ENCODE data around the gene RARRES1.

RARRES1 gene

DNA sequence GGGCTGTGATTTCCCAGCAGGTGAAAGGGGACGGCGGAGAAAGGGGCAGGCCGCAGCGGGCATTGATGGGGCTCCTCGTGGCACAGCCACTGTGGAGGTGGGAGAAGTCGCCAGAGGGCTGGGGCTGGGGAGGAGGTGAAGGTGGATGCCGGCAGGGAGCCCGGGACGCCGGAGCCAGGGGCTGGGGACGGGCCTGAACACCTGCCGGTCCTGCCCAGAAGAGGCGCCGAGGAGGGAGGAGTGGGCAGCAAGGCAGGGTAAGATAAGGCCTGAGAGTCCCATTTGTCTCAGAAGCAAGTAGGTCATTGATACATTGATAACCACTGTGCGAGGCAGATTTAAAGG lies 571 bp upstream of the RARRES1 start:
- Histone ChIP-seq H3K36me3 (ENCODE audit: control insufficient read depth, insufficient read depth, low read length) (no peaks in the 10 kb centered on the region), H3K27ac (ENCODE audit: low read depth, low read length, severe bottlenecking) (no peak overlapping the region), H3K4me1 (ENCODE audit: control insufficient read depth, insufficient read depth, low read length, poor library complexity, severe bottlenecking) (no peaks in the 10 kb centered on the region), H3K9me3 (ENCODE audit: control insufficient read depth, low read length) (peaks cover 12% of the 10 kb centered on the region), H3K4me3 (ENCODE audit: extremely low read depth, insufficient read depth, low read length, poor library complexity, severe bottlenecking) (peak overlapping the region; percentile 47)
- 39 to 42% methylated on average over 14 to 15 of the region's 15 CpGs for WGBS, 2 experiments (ENCODE audit: insufficient coverage in 2 of 2)

DNA sequence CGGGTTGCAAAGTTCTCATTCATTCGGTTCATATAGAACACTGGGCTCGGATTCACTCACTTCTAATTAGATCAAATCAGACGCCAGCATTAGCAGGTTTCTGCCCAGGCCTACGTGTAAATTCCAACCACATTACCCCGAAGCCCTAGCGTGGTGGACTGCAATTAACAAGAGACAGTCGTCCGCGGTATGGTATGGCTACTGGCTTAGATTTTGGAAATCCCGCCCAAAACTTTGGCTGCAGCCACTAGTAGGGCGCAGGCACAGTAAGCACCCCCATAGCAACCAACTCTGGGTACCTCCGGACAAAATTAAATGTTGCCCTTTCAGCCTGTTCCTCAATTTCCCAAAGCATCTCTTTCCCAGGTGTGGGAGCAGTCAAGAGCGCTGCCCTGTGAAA lies 771 bp downstream of the RARRES1 start:
- WGBS, 2 experiments (ENCODE audit: insufficient coverage in 2 of 2): 86% methylated on average over 12 to 14 of the region's 14 CpGs
- H3K36me3 ChIP-seq (ENCODE audit: control insufficient read depth, insufficient read depth, low read length): no peaks in the 10 kb centered on the region
- peak overlapping the region; percentile 47 for H3K4me3 ChIP-seq (ENCODE audit: extremely low read depth, insufficient read depth, low read length, poor library complexity, severe bottlenecking)
- no peaks in the 10 kb centered on the region for H3K4me1 ChIP-seq (ENCODE audit: control insufficient read depth, insufficient read depth, low read length, poor library complexity, severe bottlenecking)
- peaks cover 12% of the 10 kb centered on the region for H3K9me3 ChIP-seq (ENCODE audit: control insufficient read depth, low read length)
- no peak overlapping the region for H3K27ac ChIP-seq (ENCODE audit: low read depth, low read length, severe bottlenecking)

- no peak overlapping the region for H3K27ac ChIP-seq (ENCODE audit: low read depth, low read length, severe bottlenecking)
- no peaks in the 10 kb centered on the region for H3K9me3 ChIP-seq (ENCODE audit: control insufficient read depth, low read length)
- H3K4me1 ChIP-seq (ENCODE audit: control insufficient read depth, insufficient read depth, low read length, poor library complexity, severe bottlenecking): no peaks in the 10 kb centered on the region
- no peak overlapping the region for H3K4me3 ChIP-seq (ENCODE audit: extremely low read depth, insufficient read depth, low read length, poor library complexity, severe bottlenecking)
- H3K36me3 ChIP-seq (ENCODE audit: control insufficient read depth, insufficient read depth, low read length): no peaks in the 10 kb centered on the region
These were observed 3.4 kb downstream of the RARRES1 start for GRCh38 chr3:158728851-158729250.

DNA sequence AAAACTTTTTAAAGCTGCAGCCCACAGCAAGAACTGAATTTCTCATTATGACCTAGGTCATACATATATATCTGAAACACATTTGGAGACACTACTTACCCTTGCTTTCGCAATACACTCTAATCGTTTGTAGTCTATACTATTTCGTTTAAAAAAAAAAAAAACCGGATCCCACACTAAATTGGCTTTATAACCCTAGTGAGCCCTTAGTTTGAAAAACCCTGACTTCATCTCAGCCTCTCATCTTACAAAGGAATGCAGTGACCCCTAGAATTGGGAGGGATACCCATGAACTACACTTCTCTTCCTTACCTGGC lies 4.2 kb downstream of the RARRES1 start:
- H3K4me3 ChIP-seq (ENCODE audit: extremely low read depth, insufficient read depth, low read length, poor library complexity, severe bottlenecking): no peak overlapping the region
- H3K36me3 ChIP-seq (ENCODE audit: control insufficient read depth, insufficient read depth, low read length): no peaks in the 10 kb centered on the region
- no peaks in the 10 kb centered on the region for H3K4me1 ChIP-seq (ENCODE audit: control insufficient read depth, insufficient read depth, low read length, poor library complexity, severe bottlenecking)
- H3K27ac ChIP-seq (ENCODE audit: low read depth, low read length, severe bottlenecking): no peak overlapping the region
- H3K9me3 ChIP-seq (ENCODE audit: control insufficient read depth, low read length): no peaks in the 10 kb centered on the region
- 76 to 89% methylated on average over 3 to 4 of the region's 4 CpGs for WGBS, 2 experiments (ENCODE audit: insufficient coverage in 2 of 2)

DNA sequence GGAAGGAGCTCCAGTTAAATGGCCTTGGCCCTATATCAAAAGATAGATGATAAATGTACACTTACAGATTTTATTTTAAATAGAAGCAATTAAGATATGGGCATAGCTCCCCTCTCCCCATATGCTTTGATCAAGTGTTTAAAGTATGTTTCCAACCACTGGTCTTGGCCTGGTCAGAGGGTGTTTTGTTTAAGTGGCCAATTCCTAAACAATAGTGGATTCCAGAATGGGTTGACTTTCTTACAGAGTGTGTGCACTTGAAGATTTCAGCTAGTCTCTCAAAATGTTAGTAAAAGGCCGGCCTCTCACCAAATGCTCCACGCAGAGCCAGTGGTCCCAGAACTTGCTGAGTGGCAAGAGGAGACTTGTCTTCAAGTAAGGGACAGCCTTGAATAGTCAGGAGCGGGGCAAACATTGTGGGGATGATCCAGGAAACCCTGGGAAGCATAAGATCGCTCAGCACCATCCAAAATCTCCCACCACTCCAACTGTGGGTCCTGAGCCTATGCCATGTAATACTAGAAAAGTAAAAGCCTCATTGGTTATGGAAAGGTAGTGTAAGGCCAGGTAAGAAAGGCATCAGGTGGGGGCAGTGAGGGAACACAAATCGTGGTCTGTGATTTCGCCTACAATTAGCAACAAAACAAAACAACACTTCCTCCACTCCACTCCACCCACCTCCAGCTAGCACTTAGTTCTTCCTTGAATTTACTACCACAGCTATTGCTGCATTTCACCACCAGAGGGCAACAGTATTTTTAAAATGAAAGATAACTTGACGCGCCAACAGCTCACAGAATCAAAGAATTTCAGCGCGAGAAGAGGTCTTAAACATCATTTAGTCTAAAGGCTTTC lies 4.8 kb downstream of the RARRES1 start:
- no peak overlapping the region for H3K27ac ChIP-seq (ENCODE audit: low read depth, low read length, severe bottlenecking)
- H3K4me3 ChIP-seq (ENCODE audit: extremely low read depth, insufficient read depth, low read length, poor library complexity, severe bottlenecking): no peak overlapping the region
- no peaks in the 10 kb centered on the region for H3K9me3 ChIP-seq (ENCODE audit: control insufficient read depth, low read length)
- H3K4me1 ChIP-seq (ENCODE audit: control insufficient read depth, insufficient read depth, low read length, poor library complexity, severe bottlenecking): peaks cover under 1% of the 10 kb centered on the region
- no peaks in the 10 kb centered on the region for H3K36me3 ChIP-seq (ENCODE audit: control insufficient read depth, insufficient read depth, low read length)
- WGBS, 2 experiments (ENCODE audit: insufficient coverage in 2 of 2): 36 to 38% methylated on average over 6 to 7 of the region's 10 CpGs

GRCh38 chr3:158725348-158726011 lies 6.8 kb downstream of the RARRES1 start:
- H3K9me3 ChIP-seq (ENCODE audit: control insufficient read depth, low read length): no peaks in the 10 kb centered on the region
- WGBS, 2 experiments (ENCODE audit: insufficient coverage in 2 of 2): 76 to 89% methylated on average over 3 to 5 of the region's 9 CpGs
- no peak overlapping the region for H3K4me3 ChIP-seq (ENCODE audit: extremely low read depth, insufficient read depth, low read length, poor library complexity, severe bottlenecking)
- peaks cover 9% of the 10 kb centered on the region for H3K36me3 ChIP-seq (ENCODE audit: control insufficient read depth, insufficient read depth, low read length)
- peaks cover 3% of the 10 kb centered on the region for H3K4me1 ChIP-seq (ENCODE audit: control insufficient read depth, insufficient read depth, low read length, poor library complexity, severe bottlenecking)
- H3K27ac ChIP-seq (ENCODE audit: low read depth, low read length, severe bottlenecking): no peak overlapping the region

DNA sequence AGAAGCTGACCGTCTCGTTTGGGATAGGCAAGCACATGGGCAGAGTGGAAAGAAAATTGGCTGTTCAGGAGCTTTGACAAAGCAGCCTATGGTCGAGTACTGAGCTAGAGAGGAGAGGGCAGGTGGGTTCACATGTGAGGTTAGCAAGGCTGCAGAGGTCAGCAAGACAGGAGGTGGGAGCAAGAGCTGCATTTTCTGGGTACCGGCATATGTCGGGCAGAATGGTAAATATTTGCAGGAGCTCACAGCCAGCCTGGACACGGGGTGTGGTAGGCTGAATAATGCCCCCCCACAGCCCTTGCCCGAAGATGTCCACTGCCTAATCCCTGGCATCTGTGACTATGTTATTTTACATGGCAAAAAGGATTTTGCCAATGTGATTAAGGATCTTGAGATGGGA lies 8.3 kb downstream of the RARRES1 start:
- 89 to 97% methylated on average over 5 to 7 of the region's 7 CpGs for WGBS, 2 experiments (ENCODE audit: insufficient coverage in 2 of 2)
- Histone ChIP-seq H3K9me3 (ENCODE audit: control insufficient read depth, low read length) (no peaks in the 10 kb centered on the region), H3K27ac (ENCODE audit: low read depth, low read length, severe bottlenecking) (no peak overlapping the region), H3K36me3 (ENCODE audit: control insufficient read depth, insufficient read depth, low read length) (peaks cover 19% of the 10 kb centered on the region), H3K4me1 (ENCODE audit: control insufficient read depth, insufficient read depth, low read length, poor library complexity, severe bottlenecking) (peaks cover 3% of the 10 kb centered on the region), H3K4me3 (ENCODE audit: extremely low read depth, insufficient read depth, low read length, poor library complexity, severe bottlenecking) (no peak overlapping the region)

GRCh38 chr3:158722108-158722507 lies 10.1 kb downstream of the RARRES1 start:
- Histone ChIP-seq H3K36me3 (ENCODE audit: control insufficient read depth, insufficient read depth, low read length) (peaks cover 19% of the 10 kb centered on the region), H3K27ac (ENCODE audit: low read depth, low read length, severe bottlenecking) (no peak overlapping the region), H3K4me1 (ENCODE audit: control insufficient read depth, insufficient read depth, low read length, poor library complexity, severe bottlenecking) (peaks cover 11% of the 10 kb centered on the region), H3K9me3 (ENCODE audit: control insufficient read depth, low read length) (no peaks in the 10 kb centered on the region), H3K4me3 (ENCODE audit: extremely low read depth, insufficient read depth, low read length, poor library complexity, severe bottlenecking) (no peak overlapping the region)
- no CpG with 5 or more reads among the region's 1 CpG for WGBS, 2 experiments (ENCODE audit: insufficient coverage in 2 of 2)

GRCh38 chr3:158718490-158719170 lies 13.6 kb downstream of the RARRES1 start:
- WGBS, 2 experiments (ENCODE audit: insufficient coverage in 2 of 2): 96 to 100% methylated on average over 2 to 4 of the region's 5 CpGs
- Histone ChIP-seq H3K36me3 (ENCODE audit: control insufficient read depth, insufficient read depth, low read length) (peaks cover 19% of the 10 kb centered on the region), H3K4me1 (ENCODE audit: control insufficient read depth, insufficient read depth, low read length, poor library complexity, severe bottlenecking) (peaks cover 27% of the 10 kb centered on the region), H3K9me3 (ENCODE audit: control insufficient read depth, low read length) (no peaks in the 10 kb centered on the region), H3K4me3 (ENCODE audit: extremely low read depth, insufficient read depth, low read length, poor library complexity, severe bottlenecking) (no peak overlapping the region), H3K27ac (ENCODE audit: low read depth, low read length, severe bottlenecking) (no peak overlapping the region)

- no peaks in the 10 kb centered on the region for H3K9me3 ChIP-seq (ENCODE audit: control insufficient read depth, low read length)
These were observed 14.7 kb downstream of the RARRES1 start for GRCh38 chr3:158717576-158717975.

GRCh38 chr3:158713094-158713499 lies 19.2 kb downstream of the RARRES1 start:
- WGBS, 2 experiments (ENCODE audit: insufficient coverage in 2 of 2): 47 to 55% methylated on average over 8 to 9 of the region's 9 CpGs
- no peaks in the 10 kb centered on the region for H3K9me3 ChIP-seq (ENCODE audit: control insufficient read depth, low read length)
- peaks cover 46% of the 10 kb centered on the region for H3K4me1 ChIP-seq (ENCODE audit: control insufficient read depth, insufficient read depth, low read length, poor library complexity, severe bottlenecking)
- H3K4me3 ChIP-seq (ENCODE audit: extremely low read depth, insufficient read depth, low read length, poor library complexity, severe bottlenecking): no peak overlapping the region
- peaks cover 12% of the 10 kb centered on the region for H3K36me3 ChIP-seq (ENCODE audit: control insufficient read depth, insufficient read depth, low read length)
- peak overlapping the region; percentile 82 for H3K27ac ChIP-seq (ENCODE audit: low read depth, low read length, severe bottlenecking)

More at GRCh38 chr3:158717576-158717975, 14.7 kb downstream of the RARRES1 start:
- 100% methylated on average over 1 of the region's 2 CpGs; no CpG with 5 or more reads in 1 of the 2 experiments for WGBS, 2 experiments (ENCODE audit: insufficient coverage in 2 of 2)
- H3K4me1 ChIP-seq (ENCODE audit: control insufficient read depth, insufficient read depth, low read length, poor library complexity, severe bottlenecking): peaks cover 38% of the 10 kb centered on the region
- H3K4me3 ChIP-seq (ENCODE audit: extremely low read depth, insufficient read depth, low read length, poor library complexity, severe bottlenecking): no peak overlapping the region
- no peak overlapping the region for H3K27ac ChIP-seq (ENCODE audit: low read depth, low read length, severe bottlenecking)
- H3K36me3 ChIP-seq (ENCODE audit: control insufficient read depth, insufficient read depth, low read length): peaks cover 19% of the 10 kb centered on the region

Measured in mesodermal cell (in vitro differentiated cells).